ENCODE data around the gene SRGAP2B.
"Not testable (repeated sequence)": the region's sequence is repeated elsewhere in the genome, so short reads cannot be mapped to it uniquely, and the experiment has no call there.

The SRGAP2B gene

DNA sequence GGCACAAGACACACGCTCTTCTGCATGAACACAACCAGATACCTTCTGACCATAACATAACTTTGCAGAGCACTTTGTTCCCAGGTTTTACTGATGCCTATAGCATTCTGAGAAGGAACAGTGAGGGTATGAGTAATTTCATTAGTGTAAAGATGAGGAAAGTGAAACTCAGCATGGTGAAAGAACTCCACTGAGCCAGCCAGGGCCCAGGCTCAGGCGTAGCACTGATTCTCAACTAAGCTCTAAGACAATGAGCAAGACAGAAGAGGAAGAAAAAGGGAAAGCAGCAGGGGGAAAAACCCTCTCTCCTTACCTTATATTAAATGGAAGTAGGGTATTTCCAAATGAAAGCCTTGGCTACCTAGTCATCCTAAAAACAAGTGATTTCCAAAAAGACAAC is 155.1 kb downstream of the SRGAP2B start:
- DNase-seq, result not testable (repeated sequence)

DNA sequence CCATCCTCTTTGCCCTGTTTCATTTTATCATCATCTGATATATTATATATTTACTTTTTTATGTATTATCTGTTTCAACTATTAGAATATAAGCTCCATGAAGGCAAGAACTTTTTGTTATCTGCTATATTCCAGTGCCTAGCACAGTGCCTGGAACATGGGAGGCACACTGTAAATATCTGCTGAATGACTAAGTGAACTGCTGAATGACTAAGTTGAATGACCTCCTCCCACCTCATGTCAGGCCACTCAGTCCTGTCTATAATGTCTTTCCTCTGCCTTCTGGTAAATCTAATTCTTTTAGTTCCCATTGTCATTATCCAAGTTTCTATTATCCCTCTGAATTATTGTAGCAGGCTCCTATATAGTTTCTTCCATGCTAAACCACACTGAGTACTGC is 156.5 kb downstream of the SRGAP2B start:
- not testable (repeated sequence) for DNase-seq

DNA sequence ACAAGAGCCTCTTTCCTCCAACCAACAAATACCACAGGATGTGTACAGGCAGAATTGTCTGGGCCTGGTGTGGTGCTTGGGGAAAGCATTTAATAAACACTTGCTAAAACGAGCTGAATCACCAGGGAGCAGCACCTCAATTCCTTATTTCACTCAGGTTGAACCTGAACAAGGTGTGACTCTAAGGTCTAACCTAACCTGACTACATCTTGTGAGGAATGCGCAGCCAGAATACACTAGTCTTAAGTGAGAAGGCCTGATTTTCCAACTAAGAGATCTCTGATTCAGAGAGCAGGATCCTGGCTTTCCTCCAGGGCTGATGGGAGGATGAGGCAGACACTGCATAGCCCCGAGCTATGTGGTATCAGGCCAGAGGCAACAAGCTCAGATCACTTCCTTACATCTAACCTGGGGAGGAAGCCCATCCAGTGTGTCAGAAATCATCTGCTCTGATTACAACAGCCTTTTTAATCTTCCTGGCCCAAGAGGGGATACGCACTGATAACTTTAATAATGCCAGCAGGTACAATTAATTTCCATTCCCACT is 158.9 kb downstream of the SRGAP2B start:
- DNase-seq, result not testable (repeated sequence)

DNA sequence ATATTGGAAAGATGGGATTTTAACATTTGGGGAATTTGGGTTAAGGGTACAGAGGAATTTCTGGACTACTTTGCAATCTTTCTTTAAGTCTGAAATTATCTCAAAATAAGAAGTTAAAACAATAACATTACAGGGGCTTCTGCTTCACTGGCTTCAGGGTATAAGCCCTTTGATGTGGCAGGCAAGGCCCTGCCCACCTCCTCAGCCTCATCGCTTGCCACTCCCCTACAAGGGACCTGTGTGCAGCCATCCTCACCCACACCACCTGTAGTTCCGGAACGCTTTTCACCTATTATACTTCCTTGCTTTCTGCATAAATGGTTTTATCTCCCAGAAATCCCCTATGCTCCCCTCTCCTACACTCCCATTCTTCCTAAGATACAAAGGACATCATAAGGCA is 159.8 kb downstream of the SRGAP2B start:
- DNase-seq, result not testable (repeated sequence)

DNA sequence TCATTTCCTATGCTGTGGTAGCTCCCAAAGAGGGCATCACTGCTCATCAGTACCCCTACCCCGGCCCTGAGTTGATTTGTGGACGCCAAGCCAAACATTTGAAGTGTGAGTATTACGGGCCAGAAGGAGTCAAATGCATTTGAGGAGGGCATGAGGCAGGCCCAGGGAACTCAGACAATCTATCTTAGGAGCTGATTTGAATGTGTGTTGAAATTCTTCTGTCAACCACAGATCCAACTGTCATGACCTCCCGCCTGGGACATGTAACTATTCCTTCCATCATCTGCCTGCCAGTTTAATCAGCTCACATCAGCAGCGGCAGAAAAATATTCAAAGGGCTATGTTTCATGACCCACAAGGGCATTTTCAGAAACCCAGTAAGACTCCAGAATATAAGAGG is 162.1 kb downstream of the SRGAP2B start:
- not testable (repeated sequence) for DNase-seq

DNA sequence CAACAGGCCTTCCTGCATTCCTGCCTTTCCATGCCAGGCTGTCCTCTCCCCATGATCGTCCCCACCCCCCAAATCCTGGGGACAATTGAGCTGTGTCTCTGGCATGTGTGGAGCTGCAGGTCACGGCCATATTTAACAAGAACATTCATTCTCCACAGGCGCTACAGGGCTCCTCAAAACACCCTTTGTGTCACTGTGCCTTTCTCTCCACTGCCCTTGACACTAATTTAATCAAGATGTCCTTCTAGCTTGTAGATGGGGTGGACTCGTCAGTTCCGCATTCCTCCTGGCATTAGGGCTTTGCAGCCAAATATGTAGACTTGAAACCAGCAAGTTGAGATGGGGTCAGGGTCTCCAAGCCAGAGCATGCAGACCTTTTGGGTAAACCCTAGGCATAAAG is 163.0 kb downstream of the SRGAP2B start:
- DNase-seq, result peak; percentile 70

DNA sequence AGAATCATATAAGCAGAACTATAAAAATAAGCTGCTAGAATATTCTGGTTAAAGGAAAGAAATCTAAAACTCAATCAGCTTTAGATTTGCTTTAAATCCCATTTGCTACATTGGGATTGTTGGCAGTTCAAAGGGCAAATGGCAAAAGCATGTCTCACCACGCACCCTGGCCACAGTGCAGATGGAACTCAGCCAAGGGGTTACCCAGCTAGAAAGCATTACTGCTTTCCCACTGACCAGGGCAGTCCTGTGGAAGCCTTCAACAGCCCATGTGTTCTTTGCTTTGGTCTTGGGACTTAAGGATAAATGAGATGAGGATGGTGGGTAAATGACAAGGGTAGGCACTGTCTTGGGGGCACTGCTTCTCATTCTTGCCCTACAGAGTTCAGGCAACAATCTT is 163.6 kb downstream of the SRGAP2B start:
- DNase-seq, result not testable (repeated sequence)

DNA sequence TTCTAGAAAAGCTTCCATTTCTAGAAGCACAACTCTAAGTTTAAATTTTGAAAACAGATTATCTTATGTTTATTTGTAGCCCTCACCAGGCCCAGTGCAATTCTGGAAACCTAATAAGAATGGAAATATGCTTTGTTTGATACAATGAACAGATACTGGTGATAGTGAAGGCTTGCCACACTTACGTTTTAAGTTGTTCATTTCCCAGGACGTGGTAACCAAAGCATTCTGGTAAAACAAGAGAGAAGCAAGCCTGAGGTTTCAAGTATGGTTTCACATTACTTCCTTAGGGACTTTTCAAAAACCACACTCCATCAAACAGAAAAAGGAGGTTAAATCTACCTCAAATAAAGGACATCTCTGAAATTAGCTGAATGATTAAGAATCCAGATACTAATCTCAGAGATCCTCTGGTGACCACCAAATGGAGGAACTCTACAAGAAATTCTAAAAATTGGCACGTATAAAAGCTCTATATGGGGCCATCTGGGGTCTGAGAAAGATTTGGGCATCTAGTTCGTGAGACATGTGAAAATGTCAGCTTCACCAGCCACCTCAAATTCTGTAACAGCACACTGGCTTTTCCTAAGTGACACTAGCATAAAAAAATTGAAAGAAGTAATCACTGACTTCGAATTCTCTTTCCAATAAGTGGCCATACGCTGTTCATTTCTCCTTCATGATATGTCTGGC is 164.9 kb downstream of the SRGAP2B start:
- DNase-seq, result not testable (repeated sequence)

DNA sequence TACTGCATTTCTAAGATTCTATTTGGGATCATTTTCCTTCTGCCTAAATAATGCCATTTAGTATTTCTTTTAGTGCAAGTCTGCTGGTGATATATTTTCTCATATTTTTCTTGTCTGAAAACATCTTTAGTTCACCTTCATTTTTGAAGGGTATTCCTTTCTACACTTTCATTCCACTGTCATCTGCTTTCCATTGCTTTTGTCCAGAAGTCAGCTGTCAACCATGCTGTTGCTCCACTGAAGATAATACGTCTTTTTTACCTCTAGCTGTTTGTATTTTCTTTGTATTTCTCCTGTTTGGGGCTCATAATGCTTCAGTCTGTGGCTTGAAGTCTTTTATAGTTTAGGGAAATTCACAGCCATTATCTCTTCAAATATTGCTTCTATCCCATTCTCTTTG is 167.8 kb downstream of the SRGAP2B start:
- DNase-seq, result peak; percentile 1

DNA sequence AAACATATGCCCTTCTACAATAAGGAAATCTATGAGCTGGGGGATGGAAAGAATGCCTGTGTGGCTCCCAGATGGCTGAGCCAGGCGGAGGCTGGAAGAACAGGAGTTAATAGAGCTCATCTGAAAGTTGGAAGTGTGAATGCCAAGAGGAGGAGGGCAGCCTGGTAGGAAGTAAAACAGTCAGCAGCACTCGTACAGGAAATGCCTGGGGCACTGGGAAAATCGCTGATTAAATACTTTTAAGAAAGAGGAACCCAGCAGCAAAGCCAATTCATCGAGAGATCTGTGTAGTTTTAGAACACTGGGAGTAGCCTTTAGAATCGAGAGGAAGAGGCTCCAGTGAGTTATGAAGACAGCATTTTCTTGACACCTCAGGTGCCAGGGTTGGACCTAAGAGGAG is 171.5 kb downstream of the SRGAP2B start:
- not testable (repeated sequence) for DNase-seq

DNA sequence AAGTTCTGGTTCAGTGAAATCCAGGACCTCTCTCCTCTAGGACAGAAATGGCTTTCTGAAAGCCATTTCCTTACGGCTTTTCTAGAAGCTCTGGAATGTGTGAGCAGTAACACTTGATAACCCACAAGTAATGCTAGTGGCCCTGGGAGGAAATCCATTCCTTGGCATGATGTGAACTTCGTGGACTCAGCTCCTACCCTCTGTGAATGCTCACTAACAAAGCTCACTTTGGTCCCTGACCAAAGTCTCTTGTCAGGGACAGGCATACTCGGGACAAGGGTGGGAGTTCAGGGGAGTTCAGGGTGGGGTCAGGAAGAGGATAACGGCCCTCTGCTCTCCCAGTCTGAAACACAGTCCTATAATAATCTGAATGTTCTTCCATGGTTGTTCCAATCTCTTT is 172.3 kb downstream of the SRGAP2B start:
- DNase-seq, result peak; percentile 9

DNA sequence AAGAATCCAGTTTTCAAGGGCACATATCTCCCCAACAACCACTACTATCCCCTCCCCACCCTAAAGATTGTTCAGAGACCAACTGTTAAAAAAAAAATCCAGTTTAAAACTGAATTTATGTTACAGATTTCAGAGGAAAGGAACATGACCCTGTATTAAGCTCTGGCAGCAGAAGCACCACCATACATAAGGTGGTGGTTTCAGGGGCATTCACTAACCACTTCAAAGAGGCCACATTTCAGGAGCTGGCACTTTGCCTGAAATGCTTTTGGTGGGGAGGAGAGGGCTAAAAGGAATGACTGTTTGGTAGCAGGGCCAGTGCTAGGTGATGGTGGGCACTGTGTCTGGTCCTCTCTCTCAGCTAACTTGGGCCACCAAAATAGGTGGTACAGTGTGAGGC is 176.0 kb downstream of the SRGAP2B start:
- DNase-seq, result not testable (repeated sequence)

DNA sequence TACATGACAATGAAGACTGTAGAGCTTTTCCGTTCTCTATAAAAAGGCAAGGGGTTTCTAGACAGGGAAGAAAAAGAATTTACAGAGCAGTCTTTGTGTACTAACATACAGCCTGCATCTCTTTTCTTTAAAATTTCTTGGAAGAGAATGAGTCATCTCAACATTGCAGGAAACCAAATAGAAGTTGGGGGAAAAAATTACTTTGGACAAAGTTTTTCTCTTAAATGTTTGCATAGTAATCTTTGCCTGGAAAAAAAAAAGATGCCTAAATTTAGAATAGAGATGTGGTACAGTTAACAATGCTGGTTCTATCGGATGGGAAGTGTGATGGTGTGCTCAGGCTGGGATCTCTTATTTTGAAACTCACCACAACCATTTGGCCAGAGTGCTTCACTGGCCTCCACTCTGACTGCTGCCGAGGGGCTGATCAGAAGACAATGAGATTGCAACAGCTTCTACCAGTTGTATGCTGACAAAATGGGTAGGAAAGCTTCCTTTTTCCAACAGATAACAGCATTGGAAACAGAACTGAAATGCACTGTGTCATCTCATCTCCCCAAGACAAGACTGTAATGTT is 177.0 kb downstream of the SRGAP2B start:
- DNase-seq, result not testable (repeated sequence)

DNA sequence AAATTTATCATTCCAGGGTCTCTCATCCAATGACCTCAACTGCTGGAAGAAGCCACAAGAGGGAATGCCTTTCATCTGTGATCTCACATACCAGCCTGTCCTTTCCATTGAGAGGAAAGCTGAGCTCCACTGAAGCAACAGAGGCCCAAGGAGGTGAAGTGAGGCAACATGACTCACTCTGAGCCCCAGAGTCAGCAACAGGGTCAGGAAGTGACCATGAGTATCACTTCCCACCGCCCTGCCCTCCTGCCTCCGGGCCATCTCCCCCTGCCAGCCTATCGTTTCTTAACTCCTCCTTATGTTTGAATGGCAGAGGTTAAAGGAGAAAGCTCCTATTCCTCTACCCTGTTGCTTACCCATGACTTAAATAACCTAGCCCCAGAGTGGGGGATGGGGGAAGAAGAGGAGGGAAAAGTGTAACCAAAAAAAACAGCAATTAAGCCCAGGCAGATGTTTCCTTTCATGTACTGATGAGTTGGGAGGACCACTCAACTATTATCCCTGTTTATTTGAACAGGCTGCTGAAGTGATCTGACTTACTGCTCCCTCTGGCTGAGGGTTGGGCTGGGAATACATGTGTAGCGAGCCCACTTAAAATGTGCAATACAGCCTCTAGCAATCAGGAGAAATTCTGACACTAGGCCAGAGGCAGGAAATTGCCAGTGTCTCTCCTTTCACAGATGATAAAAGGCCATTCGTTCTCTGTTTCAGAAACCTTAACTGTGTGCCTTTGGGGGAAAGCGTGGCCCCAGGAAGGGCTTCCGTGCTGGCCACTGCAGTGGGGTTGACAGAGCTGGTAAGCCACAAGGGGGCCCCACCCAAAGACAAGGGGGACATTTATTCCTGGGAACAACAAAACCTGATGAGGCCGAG is 177.7 kb downstream of the SRGAP2B start:
- DNase-seq, result not testable (repeated sequence)

DNA sequence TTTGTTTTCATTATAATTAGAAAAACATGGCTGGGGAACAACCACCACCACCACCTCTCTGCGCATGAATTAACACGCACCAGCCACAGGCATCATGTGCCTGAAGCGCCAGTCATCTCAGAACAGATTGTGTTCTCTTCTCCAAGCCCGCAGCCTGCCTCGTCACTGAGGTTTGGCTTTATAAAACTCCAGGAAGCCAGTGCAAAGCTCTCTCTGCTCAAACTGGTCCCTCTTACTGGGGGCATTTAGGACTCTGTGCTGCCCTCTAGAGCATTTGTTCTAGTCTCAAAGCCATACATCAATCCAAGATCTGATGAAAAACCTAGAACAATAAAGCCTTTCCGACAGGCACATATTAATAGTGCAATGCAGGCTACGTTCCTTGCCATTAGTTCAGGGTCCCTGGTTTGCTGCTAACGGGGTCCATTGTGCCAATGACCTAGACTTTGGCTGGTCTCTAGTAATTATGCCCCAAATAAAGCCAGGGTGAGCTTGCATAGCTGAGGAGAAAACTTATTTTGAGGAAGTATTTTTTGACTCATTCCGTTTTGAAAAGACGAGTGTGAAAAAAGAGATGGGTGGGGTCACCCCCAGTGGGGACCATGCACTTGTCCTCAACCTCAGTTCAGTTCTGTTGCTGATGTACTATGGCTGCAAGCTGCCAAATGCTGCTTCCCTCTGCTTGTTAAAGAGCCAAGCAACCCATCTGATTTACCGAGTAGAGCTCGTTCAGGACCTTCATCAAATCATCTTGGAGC is 181.0 kb downstream of the SRGAP2B start:
- not testable (repeated sequence) for DNase-seq

DNA sequence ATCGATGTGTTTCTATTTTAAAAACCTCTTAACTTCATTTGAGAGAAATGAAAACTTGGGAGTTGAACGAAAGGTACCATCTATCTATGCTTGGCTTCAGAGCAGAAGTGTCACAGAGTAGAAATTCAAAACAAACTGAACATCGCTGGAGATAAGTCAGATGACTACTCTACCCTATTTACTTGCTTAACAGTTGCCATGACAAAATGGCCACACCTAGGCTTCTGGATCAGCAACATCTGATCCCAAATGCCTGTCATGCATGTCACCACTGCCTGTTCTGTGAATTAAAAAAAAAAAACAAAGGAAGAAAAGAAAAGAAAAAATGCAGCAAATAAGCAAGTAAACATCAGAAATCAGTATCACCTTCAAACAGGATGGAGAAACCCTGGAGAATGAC is 181.7 kb downstream of the SRGAP2B start:
- not testable (repeated sequence) for DNase-seq

DNA sequence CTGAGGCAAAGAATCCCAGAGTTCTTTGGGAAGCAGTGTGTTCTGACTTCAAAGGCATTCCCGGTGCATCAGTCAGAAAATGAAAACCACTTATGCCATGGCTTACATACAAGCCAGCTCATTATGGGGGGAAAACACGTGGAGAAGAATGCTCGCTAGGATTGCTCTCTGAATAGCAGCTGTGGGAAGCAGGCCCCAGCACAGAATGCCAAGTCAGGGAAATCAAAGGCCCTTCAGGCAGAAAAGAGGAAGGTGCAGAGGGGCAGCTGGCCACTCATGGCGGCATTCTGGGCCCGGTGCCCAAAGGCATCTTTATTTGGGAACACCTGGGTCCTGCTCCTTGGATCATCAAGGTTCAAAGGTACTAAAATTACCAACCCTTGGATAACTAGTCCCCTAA is 184.4 kb downstream of the SRGAP2B start:
- DNase-seq, result not testable (repeated sequence)

DNA sequence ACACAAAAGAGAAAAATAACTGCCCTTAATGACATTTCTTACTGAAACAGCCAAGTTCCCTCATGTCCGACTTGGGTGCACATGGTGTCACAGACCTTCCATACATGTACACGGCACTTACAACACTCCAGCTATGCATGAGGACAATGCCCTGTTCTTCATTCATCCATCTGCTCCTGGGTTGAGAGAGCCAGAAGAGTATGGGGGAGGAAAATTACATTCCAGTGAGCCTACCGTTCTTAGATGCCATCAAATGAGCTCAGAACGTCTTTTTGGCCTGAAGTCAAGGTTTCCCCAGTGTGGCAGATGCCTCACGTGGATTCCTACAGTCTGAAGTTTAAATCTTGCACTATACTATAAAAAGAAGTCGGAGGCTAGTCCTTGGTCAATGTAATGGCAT is 194.3 kb downstream of the SRGAP2B start:
- not testable (repeated sequence) for DNase-seq

DNA sequence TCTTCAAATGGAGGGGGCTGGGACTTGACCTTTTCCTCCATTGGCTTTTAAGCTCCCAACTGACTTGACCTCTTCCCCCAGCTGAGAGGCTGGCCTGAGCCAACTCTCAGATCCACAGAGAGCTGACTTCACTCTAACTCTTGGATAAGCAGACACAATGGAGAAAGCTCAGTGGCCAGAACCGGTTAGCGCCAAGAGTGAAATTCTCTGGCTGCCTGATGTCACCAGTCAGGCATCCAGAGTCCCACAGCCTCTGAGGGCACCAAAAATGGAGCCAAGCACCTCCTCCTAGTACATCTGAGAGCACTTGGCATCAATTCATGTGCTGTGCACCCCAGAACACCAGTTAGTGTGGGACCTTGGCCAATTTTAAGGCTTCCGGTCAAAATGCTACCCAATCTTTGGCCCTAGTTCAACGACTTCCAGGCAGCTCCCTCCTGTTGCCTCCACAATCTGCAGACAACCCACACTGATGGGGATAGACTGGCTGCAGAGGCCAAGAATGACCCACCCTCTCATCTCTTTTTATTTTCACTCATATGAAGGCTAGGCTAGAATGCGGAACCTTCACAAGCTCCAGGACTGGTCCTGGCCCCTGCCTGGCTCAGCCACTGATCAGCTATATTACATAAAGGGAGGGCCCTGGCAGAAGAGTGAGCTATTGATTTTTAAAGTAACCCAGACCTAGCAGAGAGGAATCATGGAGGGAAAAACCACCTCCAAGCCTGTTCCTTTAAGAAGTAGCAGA is 200.5 kb downstream of the SRGAP2B start:
- DNase-seq, result not testable (repeated sequence)

DNA sequence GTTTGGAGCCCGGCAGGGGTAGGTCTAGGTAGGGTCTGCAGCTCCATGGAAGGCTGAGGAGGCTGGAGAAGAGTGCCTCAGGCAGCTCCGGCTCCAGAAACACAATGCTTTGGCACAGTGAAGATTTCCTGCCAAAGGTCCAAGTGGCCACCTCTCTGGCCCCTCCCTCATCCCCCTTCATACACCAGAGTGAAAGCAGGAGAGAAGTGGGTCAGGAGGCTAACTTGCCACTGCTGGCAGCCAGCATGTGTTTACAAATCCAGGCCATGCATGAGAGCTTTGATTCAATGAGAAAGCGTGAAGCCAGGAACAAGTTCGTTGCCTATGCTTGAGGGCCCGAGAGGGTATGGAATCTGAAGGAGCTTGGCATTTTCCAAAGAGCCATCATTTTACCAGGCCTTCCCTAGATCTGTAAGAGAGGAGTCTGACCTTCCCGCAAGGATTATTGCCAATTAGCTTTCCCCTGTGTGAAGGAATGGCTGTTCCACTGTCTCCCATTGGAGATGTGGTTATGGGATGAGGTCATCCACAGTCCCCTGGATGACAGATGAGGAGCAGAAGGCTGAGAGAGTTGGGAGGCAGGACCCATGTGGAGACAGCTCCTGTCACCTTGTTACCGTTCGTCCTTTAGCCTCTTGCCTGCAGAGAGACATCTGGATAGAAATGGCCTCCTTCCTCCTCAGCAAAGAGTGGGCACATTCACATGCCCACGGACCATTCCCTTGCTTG is 201.3 kb downstream of the SRGAP2B start:
- DNase-seq, result not testable (repeated sequence)

DNA sequence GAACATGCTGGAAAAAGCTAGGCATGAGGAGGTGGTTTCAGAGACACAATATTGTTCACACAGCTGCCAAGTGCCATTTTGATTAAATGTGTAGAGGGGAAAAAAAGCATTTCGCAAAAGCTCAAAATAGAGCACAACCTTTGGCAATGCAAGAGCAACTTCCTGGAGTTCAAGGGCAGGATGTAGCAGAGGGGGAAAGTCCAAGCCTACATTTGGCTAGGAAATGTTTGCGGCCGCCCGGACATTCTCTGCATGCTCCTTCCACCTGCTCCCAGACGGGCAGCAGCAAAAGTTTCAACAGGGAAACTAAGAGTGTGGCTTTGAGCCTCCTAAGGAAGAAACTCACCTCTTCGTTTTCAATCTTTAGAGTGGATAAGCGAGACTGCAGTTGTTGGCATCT is 202.1 kb downstream of the SRGAP2B start:
- not testable (repeated sequence) for DNase-seq

Measured in fibroblast of skin of back (primary cell).